HG03439 (cell line): ENCODE results near the gene NTRK3.
"Not testable (repeated sequence)": the region's sequence is repeated elsewhere in the genome, so short reads cannot be mapped to it uniquely, and the experiment has no call there.

Experiments used
- ATAC-seq: cut with Tn5 transposase; IDR thresholded peaks from one replicate; pipeline ENCODE4 v1.9.1; 2021; ENCODE audit warnings: mild to moderate bottlenecking, moderate library complexity; ENCODE audit not compliant: unreplicated experiment

Gene NTRK3

DNA sequence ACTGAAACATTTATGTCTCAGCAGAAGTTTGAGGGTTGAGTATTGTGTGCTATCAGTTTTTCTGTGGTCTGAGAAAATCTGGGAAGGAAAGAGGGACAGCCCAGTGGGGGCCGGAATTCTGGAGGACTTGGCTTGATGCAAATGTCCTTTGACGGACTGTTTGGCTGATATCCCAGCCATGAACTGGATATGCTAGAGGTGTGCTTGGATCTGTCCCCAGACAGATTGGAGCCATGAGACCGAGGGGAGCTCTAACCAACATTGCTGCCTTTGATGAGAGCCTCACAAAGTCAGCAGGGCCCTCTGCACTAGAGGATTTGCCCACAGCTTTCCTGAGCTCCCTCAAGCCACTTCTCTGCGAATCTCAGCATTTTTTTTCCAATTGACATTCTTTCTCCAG lies 405.6 kb downstream of the NTRK3 start:
- no peak for ATAC-seq

DNA sequence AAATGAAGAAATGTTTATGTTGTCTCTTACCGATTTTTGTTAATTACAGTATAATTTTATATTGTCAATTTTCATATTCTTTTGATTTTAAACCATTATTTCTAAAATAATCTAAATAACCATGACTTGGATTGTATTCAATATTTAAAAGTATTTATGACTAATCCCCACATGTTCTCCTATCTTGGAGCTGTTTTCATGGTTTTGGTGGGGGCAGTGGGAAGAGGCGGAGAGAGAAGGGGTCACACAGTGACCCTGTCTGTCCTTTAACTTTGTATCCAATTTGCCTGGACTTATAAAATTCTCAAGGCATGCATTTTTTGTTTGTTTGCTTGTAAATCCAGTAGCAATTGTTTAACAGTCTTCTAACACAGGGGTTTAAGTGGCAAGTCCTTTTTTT lies 407.4 kb downstream of the NTRK3 start:
- ATAC-seq, result no peak

- ATAC-seq, result no peak
These were observed 408.5 kb downstream of the NTRK3 start for GRCh38 chr15:87848012-87848411.

GRCh38 chr15:87846746-87847145 lies 409.8 kb downstream of the NTRK3 start:
- ATAC-seq, result no peak

- no peak for ATAC-seq
These were observed 413.2 kb downstream of the NTRK3 start for GRCh38 chr15:87843312-87843711.

DNA sequence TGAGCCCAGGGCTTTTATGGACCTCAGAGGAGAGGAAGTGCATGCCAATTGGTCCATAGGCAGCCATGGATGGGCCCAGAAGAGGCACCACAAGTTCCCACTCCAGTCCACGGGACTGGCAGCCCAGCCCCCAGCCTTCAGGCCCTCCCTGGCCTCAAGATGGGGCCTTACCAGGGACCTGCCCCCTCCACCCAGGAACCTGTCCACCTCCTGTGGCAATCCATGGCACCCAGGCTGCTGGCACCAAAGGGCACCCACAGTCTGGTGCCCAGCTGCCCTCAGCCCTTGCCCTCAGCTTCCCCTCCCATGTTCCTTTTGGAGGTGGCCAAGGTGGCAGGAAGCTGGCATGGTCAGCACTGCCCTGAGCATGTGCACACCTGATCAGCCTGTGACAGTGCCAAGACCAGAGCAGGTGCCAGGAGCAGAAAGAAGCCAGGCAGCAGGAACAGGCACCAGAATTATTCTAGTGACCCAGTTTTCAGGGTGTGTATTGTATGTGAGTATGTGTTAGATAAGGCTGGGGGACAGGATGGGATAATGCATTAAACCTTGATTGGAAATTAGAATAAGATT lies 415.0 kb downstream of the NTRK3 start:
- ATAC-seq, result no peak

- ATAC-seq, result not testable (repeated sequence)
These were observed 420.7 kb downstream of the NTRK3 start for GRCh38 chr15:87835830-87836229.

- not testable (repeated sequence) for ATAC-seq
These were observed 423.2 kb downstream of the NTRK3 start for GRCh38 chr15:87833333-87833732.

DNA sequence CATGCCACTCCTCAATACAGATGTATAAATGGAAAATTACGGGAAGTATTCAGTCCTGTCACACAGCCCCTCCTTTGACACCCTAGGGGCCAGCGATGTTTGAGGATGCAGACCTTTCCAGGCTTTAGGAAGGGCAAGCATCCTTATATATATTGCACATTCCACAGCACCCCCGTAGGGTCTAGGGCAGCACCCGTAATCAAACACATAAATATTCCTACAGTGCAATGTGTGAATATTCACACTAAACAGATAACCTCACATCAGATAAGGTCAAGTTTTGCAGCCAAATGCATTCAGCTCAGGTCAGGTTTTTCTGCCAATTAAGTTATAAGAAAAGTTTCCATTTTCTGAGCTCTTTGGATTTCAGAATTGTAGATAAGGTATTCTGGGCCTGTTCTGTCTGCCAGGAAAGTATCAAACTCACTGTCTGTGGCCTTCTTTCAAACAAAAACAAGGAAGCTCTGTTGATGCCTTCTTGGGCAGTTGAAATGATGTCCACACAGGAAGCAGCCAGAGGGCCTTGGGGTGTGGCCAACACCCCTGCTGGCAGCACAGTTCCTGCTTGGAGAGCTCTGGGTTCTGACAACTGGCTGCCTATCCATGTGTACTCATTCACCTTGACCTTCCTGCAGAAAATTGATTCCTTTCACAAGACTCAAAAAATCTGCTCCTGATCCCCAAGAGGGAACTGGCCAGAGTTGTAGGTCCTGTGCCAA lies 427.0 kb downstream of the NTRK3 start:
- no peak for ATAC-seq

GRCh38 chr15:87828608-87829007 lies 427.9 kb downstream of the NTRK3 start:
- no peak for ATAC-seq

DNA sequence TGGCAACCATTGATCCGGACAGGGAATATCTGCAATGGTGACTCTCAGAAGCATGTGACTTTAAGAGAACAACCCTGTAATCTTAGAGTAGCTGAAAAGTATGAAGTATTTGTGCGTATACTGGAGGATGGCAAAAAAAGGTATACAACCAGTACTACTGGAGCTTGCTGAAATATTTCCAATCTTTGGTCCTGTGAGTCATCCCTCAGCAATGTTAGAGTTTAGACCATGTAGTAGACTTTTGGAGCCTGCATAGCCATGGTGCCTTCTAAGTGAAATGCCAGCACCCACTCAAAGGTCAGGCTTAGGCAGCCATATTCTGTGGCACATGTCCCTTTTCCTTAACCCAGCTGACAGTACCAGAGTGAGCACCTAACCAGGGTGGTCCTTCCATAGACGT lies 429.4 kb downstream of the NTRK3 start:
- ATAC-seq, result no peak

- no peak for ATAC-seq
These were observed 430.3 kb downstream of the NTRK3 start for GRCh38 chr15:87826119-87826747.

- ATAC-seq, result no peak
These were observed 437.8 kb downstream of the NTRK3 start for GRCh38 chr15:87818756-87819155.

GRCh38 chr15:87817553-87817952 lies 439.0 kb downstream of the NTRK3 start:
- no peak for ATAC-seq

- no peak for ATAC-seq
These were observed 439.7 kb downstream of the NTRK3 start for GRCh38 chr15:87816811-87817210.

DNA sequence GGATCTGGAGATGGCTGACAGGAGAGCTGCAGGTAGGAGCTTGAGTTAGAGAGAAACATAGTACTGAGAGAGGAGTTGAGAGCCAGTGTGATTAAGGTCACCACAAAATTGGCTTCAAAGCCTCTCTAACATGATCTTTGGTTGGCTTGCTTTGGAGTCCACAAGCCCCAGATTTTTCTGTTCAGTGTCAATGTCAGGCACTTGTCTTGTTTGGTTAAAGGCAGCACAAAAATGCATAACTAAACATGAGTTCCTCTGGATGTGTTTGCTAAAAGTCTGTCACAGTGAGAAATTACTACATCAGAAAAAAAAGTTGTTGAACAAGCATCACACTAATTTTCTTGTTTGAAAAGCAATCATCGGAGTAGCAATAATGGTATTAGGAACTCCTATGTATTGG lies 440.5 kb downstream of the NTRK3 start:
- no peak for ATAC-seq
